HG03025 (cell line): ENCODE data around the gene RNF126.
"Not testable (repeated sequence)": the region's sequence is repeated elsewhere in the genome, so short reads cannot be mapped to it uniquely, and the experiment has no call there.

Experiments
- ATAC-seq: cut with Tn5 transposase; IDR thresholded peaks from one replicate; pipeline ENCODE4 v1.9.1; 2021; ENCODE audit warnings: mild to moderate bottlenecking, moderate library complexity; ENCODE audit not compliant: unreplicated experiment, low FRiP score

The RNF126 gene

GRCh38 chr19:616062-616700 lies 46.8 kb downstream of the RNF126 start:
- no peak for ATAC-seq

- no peak for ATAC-seq
Observed at GRCh38 chr19:615619-616018, 47.4 kb downstream of the RNF126 start.

- no peak for ATAC-seq
Observed at GRCh38 chr19:613732-614567, 49.1 kb downstream of the RNF126 start.

- no peak for ATAC-seq
Observed at GRCh38 chr19:612941-613340, 50.1 kb downstream of the RNF126 start.

- ATAC-seq = no peak
Observed at GRCh38 chr19:611481-611868, 51.5 kb downstream of the RNF126 start.

GRCh38 chr19:610801-611480 lies 52.1 kb downstream of the RNF126 start:
- ATAC-seq = no peak

- no peak for ATAC-seq
Observed at GRCh38 chr19:610071-610800, 52.8 kb downstream of the RNF126 start.

DNA sequence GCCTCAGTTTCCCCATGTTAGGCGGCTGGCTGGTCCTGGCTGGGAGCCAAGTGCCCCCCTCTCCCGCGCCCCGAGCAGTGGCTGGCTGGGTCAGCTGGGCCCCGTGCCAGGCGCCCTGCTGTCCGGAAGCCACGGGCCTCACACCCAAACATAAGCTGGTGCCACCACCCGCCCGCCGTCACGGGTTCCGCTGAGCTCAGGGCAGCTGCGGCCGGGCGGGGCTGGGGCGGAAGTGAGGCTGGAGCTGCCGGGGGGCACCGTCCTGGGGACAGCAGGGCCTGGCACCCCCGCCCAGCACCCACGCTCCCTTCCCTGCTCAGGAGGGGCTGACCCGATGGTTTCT lies 54.0 kb downstream of the RNF126 start:
- ATAC-seq = no peak

GRCh38 chr19:608155-609003 lies 54.6 kb downstream of the RNF126 start:
- no peak for ATAC-seq

DNA sequence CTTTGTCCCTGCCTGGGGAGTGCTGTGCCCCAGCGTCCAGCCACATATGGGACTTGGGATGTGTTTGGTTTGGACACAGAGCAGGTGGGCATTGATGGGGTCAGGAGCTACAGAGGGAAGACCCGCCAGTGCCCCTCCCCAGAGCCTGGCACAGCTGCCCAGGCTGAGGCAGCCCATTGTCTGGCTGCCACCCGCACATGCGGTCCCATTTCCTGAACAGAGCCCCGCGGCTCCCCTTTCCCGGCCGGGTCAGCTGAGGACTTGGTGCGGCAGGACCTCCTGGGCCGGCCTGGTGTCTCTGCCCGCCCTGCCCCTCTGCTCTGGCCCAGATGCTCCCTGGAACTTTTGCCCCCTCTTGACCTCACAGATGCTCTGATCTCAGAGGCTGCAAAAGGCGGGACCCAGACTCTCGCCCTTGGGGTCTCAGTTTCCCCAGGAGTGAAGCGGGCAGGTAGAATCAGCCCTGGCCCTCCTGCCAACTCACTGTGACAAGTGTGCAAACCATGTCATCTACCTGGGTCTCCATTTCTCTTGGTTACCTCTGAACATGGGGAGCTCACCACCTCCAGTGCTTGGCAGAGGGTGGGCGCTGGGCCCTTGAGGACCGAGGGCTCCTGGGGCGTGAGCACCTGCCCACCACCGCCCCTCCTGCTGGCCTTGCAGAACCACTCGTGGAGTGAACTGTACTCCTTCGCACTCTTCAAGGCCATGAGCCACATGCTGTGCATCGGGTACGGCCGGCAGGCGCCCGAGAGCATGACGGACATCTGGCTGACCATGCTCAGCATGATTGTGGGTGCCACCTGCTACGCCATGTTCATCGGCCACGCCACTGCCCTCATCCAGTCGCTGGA lies 55.5 kb downstream of the RNF126 start:
- no peak for ATAC-seq

- not testable (repeated sequence) for ATAC-seq
Observed at GRCh38 chr19:605061-605971, 57.7 kb downstream of the RNF126 start.

DNA sequence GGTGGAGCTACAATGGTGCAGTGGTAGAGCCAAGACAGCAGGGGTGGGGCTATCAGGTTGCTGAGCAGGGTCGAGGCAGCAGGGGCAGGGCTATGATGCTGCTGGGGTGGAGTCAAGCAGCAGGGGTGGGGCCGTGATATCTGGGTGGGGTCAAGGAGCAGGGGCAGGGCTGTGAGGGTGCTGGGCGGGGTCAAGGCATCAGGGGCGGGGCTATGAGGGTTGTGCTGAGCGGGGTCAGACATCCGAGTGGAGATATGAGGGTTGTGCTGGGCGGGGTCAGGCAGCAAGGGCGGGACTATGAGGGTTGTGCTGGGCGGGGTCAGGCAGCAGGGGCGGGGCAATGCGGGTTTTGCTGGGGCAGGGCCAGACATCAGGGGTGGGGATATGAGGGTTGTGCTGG lies 58.7 kb downstream of the RNF126 start:
- no peak for ATAC-seq

DNA sequence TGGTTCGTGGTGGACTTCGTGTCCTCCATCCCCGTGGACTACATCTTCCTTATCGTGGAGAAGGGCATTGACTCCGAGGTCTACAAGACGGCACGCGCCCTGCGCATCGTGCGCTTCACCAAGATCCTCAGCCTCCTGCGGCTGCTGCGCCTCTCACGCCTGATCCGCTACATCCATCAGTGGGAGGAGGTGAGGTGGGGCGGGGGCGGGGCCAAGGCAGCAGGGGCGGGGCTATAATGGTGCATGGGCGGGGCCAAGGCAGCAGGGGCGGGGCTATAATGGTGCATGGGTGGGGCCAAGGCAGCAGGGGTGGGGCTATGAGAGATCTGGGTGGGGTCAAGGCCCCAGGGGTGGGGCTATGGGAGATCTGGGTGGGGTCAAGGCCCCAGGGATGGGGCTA lies 59.2 kb downstream of the RNF126 start:
- not testable (repeated sequence) for ATAC-seq

- not testable (repeated sequence) for ATAC-seq
Observed at GRCh38 chr19:603302-603639, 59.7 kb downstream of the RNF126 start.

DNA sequence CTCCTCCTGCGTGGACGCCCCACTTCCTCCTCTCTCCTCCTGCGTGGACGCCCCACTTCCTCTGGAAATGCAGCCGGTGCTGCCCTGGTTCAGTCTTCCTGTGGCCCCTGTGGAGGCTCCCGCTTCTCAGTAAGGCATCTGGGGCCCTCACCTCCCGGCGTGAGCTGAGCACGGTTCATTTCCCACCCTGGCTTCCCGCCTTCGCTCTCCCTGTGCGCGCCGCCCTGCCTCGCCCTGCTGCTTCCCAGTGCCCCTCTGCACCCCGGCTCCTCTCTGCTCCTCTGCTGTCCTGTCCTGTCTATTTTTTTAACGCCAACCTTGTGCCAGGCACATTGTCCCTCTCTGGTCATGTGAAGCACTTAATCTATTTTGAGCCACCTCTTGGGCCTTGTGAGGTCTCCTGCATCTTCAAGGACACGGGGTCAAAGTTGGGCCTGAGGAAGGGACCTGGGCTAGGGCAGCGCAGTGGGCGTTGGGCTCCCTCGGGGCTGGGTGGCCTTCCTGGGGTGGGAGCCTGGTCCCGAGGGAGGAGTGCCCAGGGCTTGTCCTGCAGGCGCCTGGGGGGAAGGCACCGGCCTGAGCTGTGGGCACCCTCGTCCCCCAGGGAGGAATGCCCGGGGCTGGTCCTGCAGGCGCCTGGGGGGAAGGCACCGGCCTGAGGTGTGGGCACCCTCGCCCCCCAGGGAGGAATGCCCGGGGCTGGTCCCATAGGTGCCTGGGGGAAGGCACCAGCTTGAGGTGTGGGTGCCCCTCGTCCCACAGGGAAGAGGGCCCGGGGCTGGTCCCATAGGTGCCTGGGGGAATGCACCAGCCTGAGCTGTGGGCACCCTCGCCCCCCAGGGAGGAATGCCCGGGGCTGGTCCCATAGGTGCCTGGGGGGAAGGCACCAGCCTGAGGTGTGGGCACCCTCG lies 60.4 kb downstream of the RNF126 start:
- ATAC-seq = no peak

DNA sequence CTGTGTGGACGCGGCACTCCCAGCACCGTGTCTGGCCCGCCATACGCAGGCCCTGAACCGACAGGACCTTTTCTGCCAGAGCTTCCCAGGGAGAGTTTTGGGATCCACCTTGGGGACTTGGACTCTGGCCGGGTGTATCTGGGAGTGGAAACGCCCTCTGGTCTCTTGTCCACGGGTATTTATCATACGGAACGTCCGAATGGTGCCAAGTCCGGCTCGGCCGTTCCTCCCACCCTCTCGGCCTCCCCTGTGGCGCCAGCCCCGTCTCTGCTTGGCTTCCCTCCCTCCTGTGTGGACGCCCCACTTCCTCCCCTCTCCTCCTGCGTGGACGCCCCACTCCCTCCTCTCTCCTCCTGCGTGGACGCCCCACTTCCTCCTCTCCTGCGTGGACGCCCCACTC lies 61.2 kb downstream of the RNF126 start:
- no peak for ATAC-seq

DNA sequence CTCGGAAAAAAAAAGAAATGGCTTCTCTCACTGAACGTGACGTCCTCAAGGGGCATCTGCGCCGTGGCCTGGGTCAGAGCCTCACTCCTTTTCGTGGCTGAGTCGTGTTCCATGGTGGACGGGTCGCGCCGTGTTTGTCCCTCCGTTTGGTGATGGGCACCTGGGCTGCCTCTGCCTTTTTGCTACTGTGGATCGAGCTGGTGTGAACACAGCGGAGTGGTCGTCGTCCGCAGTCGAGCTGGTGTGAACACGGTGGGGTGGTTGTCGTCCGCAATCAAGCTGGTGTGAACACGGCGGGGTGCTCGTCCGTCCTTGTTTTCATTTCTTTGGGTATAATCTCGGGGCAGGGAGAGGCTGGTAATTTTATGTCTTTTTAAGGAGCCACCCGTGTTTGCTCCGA lies 61.7 kb downstream of the RNF126 start:
- ATAC-seq = no peak
